GM12892 (cell line): ENCODE measurements around the gene TFB1M.

Experiments
- POLR2A ChIP-seq: IDR thresholded peaks from 2 replicates; pipeline ENCODE4 v1.6.1; 2011; ENCODE audit warnings: low read depth, low read length, control low read depth
- POLR2AphosphoS5 ChIP-seq: IDR thresholded peaks from 2 replicates; pipeline ENCODE4 v1.6.1; 2011; ENCODE audit warnings: low read depth, low read length, control low read depth
- TAF1 ChIP-seq: IDR thresholded peaks from 2 replicates; pipeline ENCODE4 v1.6.1; 2011; ENCODE audit warnings: low read depth, mild to moderate bottlenecking, control low read depth, low read length, borderline replicate concordance

- no peak for TF ChIP-seq POLR2A
- TF ChIP-seq TAF1 = no peak
- TF ChIP-seq POLR2AphosphoS5 = no peak
Measured at GRCh38 chr6:155292711-155293110, 21.6 kb downstream of the TFB1M start.
